KOPT-K1 (cell line): ENCODE measurements around the gene CTNND2.
"Not testable (repeated sequence)": the region's sequence is repeated elsewhere in the genome, so short reads cannot be mapped to it uniquely, and the experiment has no call there.

ENCODE experiments used
- H3K27ac ChIP-seq: fragments of 200-600 bp; sonication (generic); 2 replicates; pipeline ENCODE4 v1.5.1; 2016; ENCODE audit warnings: antibody characterized with exemption, mild to moderate bottlenecking, low read depth, low read length; ENCODE audit not compliant: poor library complexity, severe bottlenecking
- H3K36me3 ChIP-seq: fragments of 200-600 bp; sonication (generic); 2 replicates; pipeline ENCODE4 v1.5.1; 2017; ENCODE audit warnings: antibody characterized with exemption, mild to moderate bottlenecking, low read length, moderate library complexity; ENCODE audit not compliant: insufficient read depth
- H3K9me3 ChIP-seq: fragments of 200-600 bp; sonication (generic); 2 replicates; pipeline ENCODE4 v1.5.1; 2017; ENCODE audit warnings: antibody characterized with exemption, low read length, mild to moderate bottlenecking; ENCODE audit not compliant: insufficient read depth, poor library complexity, severe bottlenecking

The CTNND2 gene

GRCh38 chr5:11828566-11828965 is 75.7 kb downstream of the CTNND2 start:
- not testable (repeated sequence) for H3K27ac ChIP-seq, H3K9me3 ChIP-seq, H3K36me3 ChIP-seq

- Histone ChIP-seq H3K27ac (no peak overlapping the region), H3K36me3 (no peaks in the 10 kb centered on the region), H3K9me3 (no peaks in the 10 kb centered on the region)
Observed at GRCh38 chr5:11822598-11822997, 81.6 kb downstream of the CTNND2 start.

GRCh38 chr5:11815916-11816315 is 88.3 kb downstream of the CTNND2 start:
- H3K36me3 ChIP-seq: no peaks in the 10 kb centered on the region
- H3K9me3 ChIP-seq: no peaks in the 10 kb centered on the region
- H3K27ac ChIP-seq: no peak overlapping the region

GRCh38 chr5:11815481-11815880 is 88.8 kb downstream of the CTNND2 start:
- Histone ChIP-seq H3K36me3 (no peaks in the 10 kb centered on the region), H3K9me3 (no peaks in the 10 kb centered on the region), H3K27ac (no peak overlapping the region)

- no peaks in the 10 kb centered on the region for H3K36me3 ChIP-seq
- no peak overlapping the region for H3K27ac ChIP-seq
- no peaks in the 10 kb centered on the region for H3K9me3 ChIP-seq
Observed at GRCh38 chr5:11814373-11814772, 89.9 kb downstream of the CTNND2 start.

GRCh38 chr5:11809407-11809806 is 94.8 kb downstream of the CTNND2 start:
- H3K9me3 ChIP-seq: no peaks in the 10 kb centered on the region
- H3K36me3 ChIP-seq: no peaks in the 10 kb centered on the region
- H3K27ac ChIP-seq: no peak overlapping the region

- Histone ChIP-seq H3K9me3 (no peaks in the 10 kb centered on the region), H3K27ac (no peak overlapping the region), H3K36me3 (no peaks in the 10 kb centered on the region)
Observed at GRCh38 chr5:11803436-11803835, 100.8 kb downstream of the CTNND2 start.

- H3K9me3 ChIP-seq: no peaks in the 10 kb centered on the region
Observed at GRCh38 chr5:11801061-11801460, 103.2 kb downstream of the CTNND2 start.

GRCh38 chr5:11797132-11797531 is 107.1 kb downstream of the CTNND2 start:
- H3K9me3 ChIP-seq: no peaks in the 10 kb centered on the region
- no peak overlapping the region for H3K27ac ChIP-seq
- no peaks in the 10 kb centered on the region for H3K36me3 ChIP-seq

More at GRCh38 chr5:11801061-11801460, 103.2 kb downstream of the CTNND2 start:
- Histone ChIP-seq H3K27ac (no peak overlapping the region), H3K36me3 (no peaks in the 10 kb centered on the region)

- Histone ChIP-seq H3K27ac (no peak overlapping the region), H3K36me3 (no peaks in the 10 kb centered on the region), H3K9me3 (no peaks in the 10 kb centered on the region)
Observed at GRCh38 chr5:11793396-11793795, 110.8 kb downstream of the CTNND2 start.

- Histone ChIP-seq H3K27ac (no peak overlapping the region), H3K9me3 (no peaks in the 10 kb centered on the region), H3K36me3 (no peaks in the 10 kb centered on the region)
Observed at GRCh38 chr5:11792621-11793020, 111.6 kb downstream of the CTNND2 start.

- Histone ChIP-seq H3K9me3 (no peaks in the 10 kb centered on the region), H3K36me3 (no peaks in the 10 kb centered on the region), H3K27ac (no peak overlapping the region)
Observed at GRCh38 chr5:11791792-11792191, 112.5 kb downstream of the CTNND2 start.

- no peaks in the 10 kb centered on the region for H3K9me3 ChIP-seq
- H3K36me3 ChIP-seq: no peaks in the 10 kb centered on the region
- H3K27ac ChIP-seq: no peak overlapping the region
Observed at GRCh38 chr5:11790201-11790600, 114.0 kb downstream of the CTNND2 start.

GRCh38 chr5:11785771-11786352 is 118.4 kb downstream of the CTNND2 start:
- Histone ChIP-seq H3K9me3 (no peaks in the 10 kb centered on the region), H3K36me3 (no peaks in the 10 kb centered on the region), H3K27ac (no peak overlapping the region)

- H3K9me3 ChIP-seq: no peaks in the 10 kb centered on the region
- no peak overlapping the region for H3K27ac ChIP-seq
- H3K36me3 ChIP-seq: no peaks in the 10 kb centered on the region
Observed at GRCh38 chr5:11780641-11781345, 123.5 kb downstream of the CTNND2 start.

GRCh38 chr5:11777096-11777495 is 127.2 kb downstream of the CTNND2 start:
- H3K36me3 ChIP-seq: no peaks in the 10 kb centered on the region
- H3K27ac ChIP-seq: no peak overlapping the region
- no peaks in the 10 kb centered on the region for H3K9me3 ChIP-seq
